ENCODE results near the gene MYRIP.
"Not testable (repeated sequence)": the region's sequence is repeated elsewhere in the genome, so short reads cannot be mapped to it uniquely, and the experiment has no call there.

MYRIP gene

DNA sequence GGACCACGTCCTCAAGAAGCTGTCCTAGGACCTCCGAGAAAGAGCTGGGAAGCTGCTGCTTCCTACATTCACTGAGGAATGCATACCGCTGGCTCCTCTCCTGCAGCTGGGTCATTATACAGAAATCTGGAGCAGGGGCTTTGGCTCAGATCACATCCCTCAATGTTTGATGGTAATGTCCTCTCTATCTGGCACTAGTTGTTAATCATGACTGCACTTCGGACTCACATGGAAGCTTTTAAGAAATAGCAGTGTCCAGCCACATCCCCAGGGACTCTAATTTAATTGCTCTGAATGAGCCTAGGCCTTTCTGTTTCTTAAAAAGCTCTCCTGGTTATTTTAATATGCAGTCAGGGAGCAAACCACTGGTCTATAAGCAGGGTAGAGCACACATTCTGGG, 25.7 kb upstream of the MYRIP start:
- no peaks in the 10 kb centered on the region for H3K36me3 ChIP-seq (ENCODE audit: control insufficient read depth, insufficient read depth, low read length)
- no peak for DNase-seq (ENCODE audit: extremely low read depth, insufficient read length)
- no peak for TF ChIP-seq CTCF (IDR thresholded peaks at IDR 0.05; ENCODE audit: insufficient read depth, low read length, poor library complexity, severe bottlenecking)
- no peaks in the 10 kb centered on the region for H3K27me3 ChIP-seq (replicated peaks; ENCODE audit: control insufficient read depth, insufficient read depth, low read length)
- no peak overlapping the region for H3K4me3 ChIP-seq (replicated peaks; ENCODE audit: low read depth, low read length)

DNA sequence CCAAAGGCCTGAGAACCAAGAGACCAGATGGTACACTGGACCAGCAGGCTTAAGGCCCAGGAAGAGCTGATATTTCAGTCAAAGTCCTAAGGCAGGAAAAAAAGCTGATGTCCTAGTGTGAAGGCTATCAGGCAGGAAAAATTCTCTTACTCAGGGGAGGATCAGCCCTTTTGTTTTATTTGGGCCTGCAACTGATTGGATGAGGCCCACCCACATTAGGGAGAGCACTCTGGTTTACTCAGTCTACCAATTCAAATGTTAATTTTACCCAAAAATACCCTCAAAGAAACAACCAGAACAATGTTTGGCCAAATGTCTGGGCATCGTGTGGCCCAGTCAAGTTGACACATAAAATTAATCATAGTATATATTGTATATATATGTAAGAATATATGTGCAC, 24.5 kb upstream of the MYRIP start:
- Histone ChIP-seq H3K4me3 (replicated peaks; ENCODE audit: low read depth, low read length) (no peak overlapping the region), H3K27me3 (replicated peaks; ENCODE audit: control insufficient read depth, insufficient read depth, low read length) (no peaks in the 10 kb centered on the region), H3K36me3 (ENCODE audit: control insufficient read depth, insufficient read depth, low read length) (no peaks in the 10 kb centered on the region)
- DNase-seq (ENCODE audit: extremely low read depth, insufficient read length) = no peak
- no peak for TF ChIP-seq CTCF (IDR thresholded peaks at IDR 0.05; ENCODE audit: insufficient read depth, low read length, poor library complexity, severe bottlenecking)

DNA sequence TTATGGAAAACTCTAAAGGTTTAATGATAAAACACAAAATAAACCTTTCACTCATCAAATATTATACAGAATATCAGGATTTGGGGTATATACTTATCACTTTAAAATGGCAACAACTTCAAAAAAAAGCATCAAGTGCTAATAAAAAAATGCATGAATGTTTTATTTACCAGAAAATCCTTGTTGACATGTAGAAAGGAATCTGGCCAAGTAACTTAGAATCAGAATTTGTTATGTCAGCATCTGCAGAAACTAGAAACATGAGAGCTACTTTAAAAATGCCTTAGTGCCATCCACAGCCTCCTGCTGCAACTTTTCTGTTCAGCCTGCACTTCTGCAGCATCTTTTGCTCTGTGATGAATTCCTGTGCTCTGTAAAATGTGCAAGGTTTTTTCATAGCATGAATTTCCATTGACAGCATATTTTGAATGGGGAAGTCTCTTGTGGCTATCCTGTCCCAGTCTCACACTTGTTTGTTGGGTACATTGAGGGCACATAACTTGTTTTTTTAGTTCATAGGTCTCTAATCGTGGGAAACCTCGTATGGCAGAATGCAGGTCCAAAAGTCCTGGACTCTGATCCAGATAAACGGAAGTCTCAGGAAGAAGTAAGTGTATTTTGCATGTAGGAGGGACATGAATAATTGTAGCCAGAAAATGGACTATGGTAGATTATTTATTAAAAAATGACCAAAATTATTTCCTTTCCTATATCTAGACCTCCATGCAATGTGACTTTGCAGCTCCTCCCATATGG, 21.1 kb upstream of the MYRIP start:
- Histone ChIP-seq H3K36me3 (ENCODE audit: control insufficient read depth, insufficient read depth, low read length) (no peaks in the 10 kb centered on the region), H3K27me3 (replicated peaks; ENCODE audit: control insufficient read depth, insufficient read depth, low read length) (no peaks in the 10 kb centered on the region), H3K4me3 (replicated peaks; ENCODE audit: low read depth, low read length) (no peak overlapping the region)
- no peak for DNase-seq (ENCODE audit: extremely low read depth, insufficient read length)
- no peak for TF ChIP-seq CTCF (IDR thresholded peaks at IDR 0.05; ENCODE audit: insufficient read depth, low read length, poor library complexity, severe bottlenecking)

GRCh38 chr3:39791603-39792002, 17.8 kb upstream of the MYRIP start:
- Histone ChIP-seq H3K36me3 (ENCODE audit: control insufficient read depth, insufficient read depth, low read length) (no peaks in the 10 kb centered on the region), H3K4me3 (replicated peaks; ENCODE audit: low read depth, low read length) (no peak overlapping the region), H3K27me3 (replicated peaks; ENCODE audit: control insufficient read depth, insufficient read depth, low read length) (no peaks in the 10 kb centered on the region)
- no peak for DNase-seq (ENCODE audit: extremely low read depth, insufficient read length)
- no peak for TF ChIP-seq CTCF (IDR thresholded peaks at IDR 0.05; ENCODE audit: insufficient read depth, low read length, poor library complexity, severe bottlenecking)

- no peak for TF ChIP-seq CTCF (IDR thresholded peaks at IDR 0.05; ENCODE audit: insufficient read depth, low read length, poor library complexity, severe bottlenecking)
- Histone ChIP-seq H3K4me3 (replicated peaks; ENCODE audit: low read depth, low read length) (no peak overlapping the region), H3K36me3 (ENCODE audit: control insufficient read depth, insufficient read depth, low read length) (no peaks in the 10 kb centered on the region), H3K27me3 (replicated peaks; ENCODE audit: control insufficient read depth, insufficient read depth, low read length) (no peaks in the 10 kb centered on the region; the same call in 1 of the 2 replicates)
- no peak for DNase-seq (ENCODE audit: extremely low read depth, insufficient read length)
Observed at GRCh38 chr3:39794880-39795279, 14.5 kb upstream of the MYRIP start.

- TF ChIP-seq CTCF (IDR thresholded peaks at IDR 0.05; ENCODE audit: insufficient read depth, low read length, poor library complexity, severe bottlenecking) = no peak
- DNase-seq (ENCODE audit: extremely low read depth, insufficient read length) = no peak
- Histone ChIP-seq H3K4me3 (replicated peaks; ENCODE audit: low read depth, low read length) (no peak overlapping the region), H3K36me3 (ENCODE audit: control insufficient read depth, insufficient read depth, low read length) (no peaks in the 10 kb centered on the region), H3K27me3 (replicated peaks; ENCODE audit: control insufficient read depth, insufficient read depth, low read length) (no peaks in the 10 kb centered on the region; the same call in 1 of the 2 replicates)
Observed at GRCh38 chr3:39801216-39801615, 8.2 kb upstream of the MYRIP start.

- H3K4me3 ChIP-seq (replicated peaks; ENCODE audit: low read depth, low read length); H3K27me3 ChIP-seq (replicated peaks; ENCODE audit: control insufficient read depth, insufficient read depth, low read length); H3K36me3 ChIP-seq (ENCODE audit: control insufficient read depth, insufficient read depth, low read length); DNase-seq (ENCODE audit: extremely low read depth, insufficient read length): not testable (repeated sequence)
Observed at GRCh38 chr3:39802486-39802885, 6.9 kb upstream of the MYRIP start.

All from GM06990 (cell line).